Measurements from ENCODE around the gene SLX4IP.

SLX4IP gene

DNA sequence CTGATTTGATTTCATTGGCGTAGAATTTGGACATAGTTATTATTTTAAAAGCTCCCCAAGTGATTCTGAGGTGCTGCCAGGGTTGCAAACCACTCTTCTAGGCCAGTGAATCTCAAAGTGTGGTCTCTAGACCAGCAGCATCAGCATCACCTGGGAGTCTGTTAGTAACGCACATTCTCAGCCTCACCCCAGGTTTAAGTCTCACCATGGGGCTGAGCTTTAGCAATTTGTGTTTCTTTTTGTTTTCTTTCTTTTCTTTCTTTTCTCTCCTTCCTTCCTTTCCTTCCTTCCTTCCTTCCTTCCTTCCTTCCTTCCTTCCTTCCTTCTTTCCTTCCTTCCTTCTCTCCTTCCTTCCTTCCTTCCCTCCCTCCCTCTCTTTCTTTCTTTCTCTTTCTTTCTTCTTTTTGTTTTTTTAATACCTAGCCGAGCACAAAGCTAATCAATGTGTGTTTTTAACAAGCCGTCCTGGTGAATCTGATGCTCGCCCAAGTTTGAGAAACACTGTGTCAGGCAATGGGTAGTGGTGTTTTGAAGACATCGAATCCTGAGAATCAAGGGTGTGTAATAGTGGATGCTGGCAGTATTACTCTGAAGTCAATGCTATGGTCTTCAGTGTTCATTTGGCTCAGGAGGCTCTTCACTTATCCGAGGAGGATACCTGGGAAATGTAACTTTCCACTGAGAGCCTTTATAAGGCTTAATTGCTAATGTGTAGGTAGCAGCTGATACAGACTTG is 104.9 kb downstream of the SLX4IP start:
- H3K36me3 ChIP-seq (ENCODE audit: control insufficient read depth, insufficient read depth, low read length), result no peaks in the 10 kb centered on the region
- H3K27ac ChIP-seq (ENCODE audit: low read depth, low read length), result no peak overlapping the region
- no peak overlapping the region for H3K4me3 ChIP-seq (ENCODE audit: low read length)
- H3K4me1 ChIP-seq (ENCODE audit: control insufficient read depth, insufficient read depth, low read length), result no peaks in the 10 kb centered on the region
- H3K27me3 ChIP-seq (ENCODE audit: control insufficient read depth, insufficient read depth, low read length), result no peaks in the 10 kb centered on the region
- H3K9ac ChIP-seq (ENCODE audit: low read length), result no peak overlapping the region

DNA sequence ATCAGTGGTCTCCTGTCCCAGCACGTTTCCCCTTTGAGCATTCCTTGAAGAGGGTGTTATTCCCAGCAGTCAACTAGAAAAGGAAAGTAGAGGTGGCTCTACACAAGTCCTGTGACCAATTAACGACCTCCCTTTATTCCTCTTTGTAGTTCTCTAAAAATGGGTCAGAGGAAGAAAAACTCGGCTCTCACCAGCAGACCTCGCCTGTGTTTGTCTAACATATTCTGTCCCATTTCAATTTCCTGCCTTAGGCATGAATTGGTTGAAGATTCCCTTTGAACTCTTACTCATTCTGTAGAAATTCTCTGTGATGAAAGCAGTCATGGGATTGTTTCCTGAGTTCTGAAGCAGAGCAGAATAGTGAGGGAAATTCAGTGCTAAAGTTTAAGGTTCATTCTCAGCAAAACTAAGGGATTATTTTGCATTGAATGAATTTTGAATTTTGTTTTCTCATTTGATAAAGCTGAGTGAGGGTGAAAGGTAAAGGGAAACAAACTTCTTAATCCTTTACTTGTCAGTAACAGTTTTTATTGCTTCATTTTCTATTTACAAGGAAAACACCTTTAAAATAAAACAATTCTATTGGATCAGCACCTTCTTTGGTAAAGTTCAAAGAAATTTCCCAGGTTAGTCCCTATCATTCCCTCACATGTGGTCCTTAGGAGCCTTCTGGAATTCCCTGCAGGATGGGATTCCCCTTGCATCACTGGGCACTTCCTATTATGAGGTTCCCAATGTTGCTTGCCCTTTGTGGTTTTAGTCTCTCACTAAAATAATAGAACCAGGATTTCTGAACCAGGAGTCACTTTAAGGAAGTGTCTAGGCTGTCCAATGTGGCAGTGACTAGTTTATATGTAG is 105.8 kb downstream of the SLX4IP start:
- no peaks in the 10 kb centered on the region for H3K27me3 ChIP-seq (ENCODE audit: control insufficient read depth, insufficient read depth, low read length)
- H3K27ac ChIP-seq (ENCODE audit: low read depth, low read length), result no peak overlapping the region
- no peaks in the 10 kb centered on the region for H3K4me1 ChIP-seq (ENCODE audit: control insufficient read depth, insufficient read depth, low read length)
- no peak overlapping the region for H3K9ac ChIP-seq (ENCODE audit: low read length)
- H3K4me3 ChIP-seq (ENCODE audit: low read length), result no peak overlapping the region
- H3K36me3 ChIP-seq (ENCODE audit: control insufficient read depth, insufficient read depth, low read length), result no peaks in the 10 kb centered on the region

DNA sequence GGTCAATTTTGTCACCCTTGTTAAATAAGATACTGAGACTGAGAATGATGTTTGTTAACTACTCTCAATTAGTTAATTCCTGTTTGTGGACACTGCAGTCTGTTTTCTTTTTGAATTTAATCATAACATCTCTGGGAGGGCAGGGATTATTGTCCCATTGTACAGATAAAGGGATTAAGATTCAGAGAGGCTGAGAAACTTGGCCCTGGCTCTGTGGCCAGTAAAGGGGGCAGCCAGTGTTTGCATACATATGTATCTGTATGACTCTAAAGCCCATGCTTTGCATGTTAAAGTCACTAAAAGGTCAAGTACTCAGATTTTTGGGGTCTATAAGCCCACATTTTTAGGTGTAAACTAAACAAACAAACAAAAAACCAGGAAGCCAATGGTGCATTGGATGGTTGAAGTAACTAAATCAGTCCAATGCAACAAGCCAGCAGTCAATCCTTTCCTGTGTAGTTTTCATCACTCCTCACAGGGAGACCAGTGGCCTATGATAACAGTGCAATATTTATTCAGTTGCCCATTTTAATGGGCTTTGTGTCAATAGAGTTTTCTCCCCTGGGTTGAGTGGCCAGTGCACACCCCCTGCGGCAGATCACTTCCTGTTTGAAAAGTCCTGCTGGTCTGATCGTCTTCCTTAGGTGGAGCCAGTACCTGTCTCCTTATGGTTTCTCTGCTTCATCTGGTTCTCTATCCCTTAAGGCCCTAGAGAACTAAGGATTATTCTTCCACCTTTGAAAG is 106.7 kb downstream of the SLX4IP start:
- H3K27me3 ChIP-seq (ENCODE audit: control insufficient read depth, insufficient read depth, low read length), result no peaks in the 10 kb centered on the region
- no peaks in the 10 kb centered on the region for H3K4me1 ChIP-seq (ENCODE audit: control insufficient read depth, insufficient read depth, low read length)
- no peak overlapping the region for H3K4me3 ChIP-seq (ENCODE audit: low read length)
- no peak overlapping the region for H3K27ac ChIP-seq (ENCODE audit: low read depth, low read length)
- H3K9ac ChIP-seq (ENCODE audit: low read length), result no peak overlapping the region
- H3K36me3 ChIP-seq (ENCODE audit: control insufficient read depth, insufficient read depth, low read length), result no peaks in the 10 kb centered on the region

DNA sequence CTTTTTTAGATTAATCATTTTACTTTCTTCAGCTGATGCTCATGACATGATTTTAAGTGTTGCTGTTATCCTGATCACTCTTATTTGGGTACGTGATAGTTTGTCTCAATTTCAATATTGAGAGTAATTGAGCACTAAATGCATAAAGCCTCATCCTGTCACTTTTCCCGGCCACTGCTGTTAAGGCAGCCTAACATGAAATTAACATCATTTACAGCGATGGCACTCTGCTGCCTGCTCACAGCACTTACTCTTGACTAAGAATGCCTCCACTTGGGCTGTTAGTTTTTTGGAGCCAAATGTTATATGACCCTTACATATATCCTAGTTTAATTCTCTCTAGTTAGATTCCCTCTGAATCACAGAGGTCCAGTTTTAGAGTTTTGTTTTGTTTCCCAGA is 107.3 kb downstream of the SLX4IP start:
- Histone ChIP-seq H3K36me3 (ENCODE audit: control insufficient read depth, insufficient read depth, low read length) (no peaks in the 10 kb centered on the region), H3K4me3 (ENCODE audit: low read length) (no peak overlapping the region)

DNA sequence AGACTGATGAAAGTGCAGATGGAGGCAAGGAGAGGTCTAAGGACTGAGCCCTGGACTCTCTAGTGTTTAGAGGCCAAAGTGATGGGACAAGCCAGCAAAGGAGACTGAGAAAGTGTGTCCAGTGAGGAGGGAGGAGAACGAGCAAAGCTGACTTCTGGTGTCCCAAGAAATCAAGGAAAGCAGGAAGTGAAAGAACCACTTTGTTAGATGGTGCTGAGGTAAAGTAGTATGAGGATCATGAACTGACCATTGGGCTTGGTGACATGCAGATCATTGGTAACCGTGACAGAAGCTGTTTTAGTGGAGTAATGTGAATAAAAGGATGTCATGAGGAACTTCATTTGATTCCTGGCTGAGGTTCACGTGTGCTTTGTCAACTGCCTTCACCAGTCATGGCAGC is 108.4 kb downstream of the SLX4IP start:
- Histone ChIP-seq H3K4me3 (ENCODE audit: low read length) (no peak overlapping the region), H3K4me1 (ENCODE audit: control insufficient read depth, insufficient read depth, low read length) (no peaks in the 10 kb centered on the region), H3K27ac (ENCODE audit: low read depth, low read length) (no peak overlapping the region), H3K36me3 (ENCODE audit: control insufficient read depth, insufficient read depth, low read length) (no peaks in the 10 kb centered on the region), H3K9ac (ENCODE audit: low read length) (no peak overlapping the region), H3K27me3 (ENCODE audit: control insufficient read depth, insufficient read depth, low read length) (no peaks in the 10 kb centered on the region)

More for the DNA sequence above, 107.3 kb downstream of the SLX4IP start:
- Histone ChIP-seq H3K27ac (ENCODE audit: low read depth, low read length) (no peak overlapping the region), H3K9ac (ENCODE audit: low read length) (no peak overlapping the region), H3K4me1 (ENCODE audit: control insufficient read depth, insufficient read depth, low read length) (no peaks in the 10 kb centered on the region), H3K27me3 (ENCODE audit: control insufficient read depth, insufficient read depth, low read length) (no peaks in the 10 kb centered on the region)

DNA sequence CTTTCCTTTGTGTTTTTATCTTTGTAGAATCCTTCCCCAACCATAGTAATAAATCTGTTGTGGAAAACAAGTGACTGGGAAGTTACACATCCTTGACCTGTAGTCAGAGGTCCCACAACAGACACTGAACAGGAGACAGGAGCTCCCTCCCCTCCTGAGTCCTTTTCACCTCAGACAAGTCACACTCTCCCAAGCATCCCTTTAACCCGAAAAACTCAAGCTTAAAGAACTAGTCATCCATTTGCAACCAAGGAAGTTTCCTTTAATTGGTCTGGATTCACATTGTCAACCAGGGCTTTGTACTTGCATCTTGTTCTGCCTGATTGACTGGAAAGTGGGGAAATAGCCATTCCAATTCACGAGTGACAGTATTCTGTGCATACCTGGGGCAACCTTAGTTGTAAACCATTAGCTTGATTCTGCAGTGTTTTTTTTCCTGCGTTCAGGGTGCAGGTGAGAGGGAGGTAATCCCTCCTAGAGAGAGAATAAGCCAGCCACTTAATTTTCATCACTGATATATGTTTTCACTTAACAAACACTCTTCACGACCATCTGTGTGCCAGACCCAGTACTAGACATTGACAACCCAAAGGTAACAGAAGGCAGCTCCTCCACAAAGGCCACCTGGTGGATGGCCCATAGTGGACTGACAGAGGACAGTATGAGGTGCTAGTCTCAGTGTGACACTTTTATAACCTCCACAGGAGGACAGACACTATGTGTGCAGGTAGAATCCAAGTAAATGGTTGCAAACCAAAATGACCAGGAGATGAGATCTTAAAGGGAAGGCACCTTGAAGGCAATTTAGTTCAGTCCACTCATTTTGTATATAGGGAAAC is 112.4 kb downstream of the SLX4IP start:
- Histone ChIP-seq H3K9ac (ENCODE audit: low read length) (no peak overlapping the region), H3K27ac (ENCODE audit: low read depth, low read length) (no peak overlapping the region), H3K4me3 (ENCODE audit: low read length) (no peak overlapping the region), H3K4me1 (ENCODE audit: control insufficient read depth, insufficient read depth, low read length) (no peaks in the 10 kb centered on the region), H3K36me3 (ENCODE audit: control insufficient read depth, insufficient read depth, low read length) (no peaks in the 10 kb centered on the region), H3K27me3 (ENCODE audit: control insufficient read depth, insufficient read depth, low read length) (no peaks in the 10 kb centered on the region)

DNA sequence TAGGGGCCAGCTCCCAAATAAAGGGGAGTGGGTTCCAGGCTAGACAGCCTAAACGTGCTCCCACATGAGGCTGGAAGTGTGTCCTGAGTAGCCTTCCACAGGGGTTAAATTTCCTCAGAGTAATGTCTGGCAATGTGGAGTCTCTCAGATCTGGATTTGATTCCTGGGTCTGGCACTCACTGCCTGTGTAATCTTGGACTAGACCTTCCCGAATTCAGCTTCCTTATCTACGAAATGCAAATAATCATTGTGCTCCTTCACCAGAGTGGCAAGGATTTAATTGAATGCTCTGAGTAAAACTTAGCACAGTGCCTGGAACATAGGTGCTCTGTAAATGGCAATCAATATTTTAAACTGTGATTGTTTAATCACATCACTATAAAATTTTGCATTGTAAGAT is 114.4 kb downstream of the SLX4IP start:
- H3K9ac ChIP-seq (ENCODE audit: low read length), result no peak overlapping the region
- H3K36me3 ChIP-seq (ENCODE audit: control insufficient read depth, insufficient read depth, low read length), result no peaks in the 10 kb centered on the region
- H3K4me3 ChIP-seq (ENCODE audit: low read length), result no peak overlapping the region
- H3K4me1 ChIP-seq (ENCODE audit: control insufficient read depth, insufficient read depth, low read length), result no peaks in the 10 kb centered on the region
- H3K27ac ChIP-seq (ENCODE audit: low read depth, low read length), result no peak overlapping the region
- H3K27me3 ChIP-seq (ENCODE audit: control insufficient read depth, insufficient read depth, low read length), result no peaks in the 10 kb centered on the region

DNA sequence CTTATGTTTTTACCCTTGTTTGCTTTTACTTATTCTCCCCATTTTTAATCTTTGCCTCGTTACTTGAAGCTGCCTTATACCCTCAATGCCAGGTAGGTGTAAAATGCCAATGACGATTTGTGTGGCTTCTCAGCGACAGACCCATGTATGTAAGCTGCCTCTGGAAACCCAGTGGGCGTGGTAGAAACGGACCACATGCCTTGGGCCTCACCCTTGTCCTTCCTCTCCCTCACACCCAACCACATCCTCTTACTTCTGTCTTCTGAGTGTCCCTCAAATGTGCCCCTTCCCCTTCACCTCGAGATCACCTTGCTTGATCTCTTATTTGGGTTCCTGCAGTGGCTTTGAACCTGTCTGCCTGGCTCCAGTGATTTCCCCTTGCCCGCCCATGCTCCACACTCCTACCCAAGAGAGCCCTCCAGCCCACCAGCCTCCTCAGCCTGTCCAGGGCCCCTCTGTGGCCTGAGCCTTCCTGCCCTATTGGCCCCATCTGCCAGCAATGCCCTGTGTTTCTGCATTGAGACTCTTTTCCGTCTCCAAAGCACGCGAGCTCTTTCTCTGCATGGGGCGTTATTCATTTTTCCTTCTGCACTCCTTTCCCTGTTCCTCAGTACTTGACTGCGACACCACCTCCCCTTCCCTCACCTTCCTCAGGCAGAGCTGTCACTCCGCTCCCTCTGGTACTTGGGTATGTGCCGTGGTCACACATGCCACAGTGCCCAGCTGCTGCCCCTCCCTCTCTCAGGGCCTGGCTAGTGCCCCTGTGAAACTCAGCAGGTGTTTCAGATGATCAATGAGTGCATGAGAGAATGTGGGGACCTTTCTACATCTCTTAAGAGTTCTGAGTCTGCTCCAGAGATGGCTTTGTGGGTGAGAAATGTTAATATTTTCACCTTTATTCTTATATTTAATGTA is 115.4 kb downstream of the SLX4IP start:
- H3K36me3 ChIP-seq (ENCODE audit: control insufficient read depth, insufficient read depth, low read length), result no peaks in the 10 kb centered on the region
- no peak overlapping the region for H3K9ac ChIP-seq (ENCODE audit: low read length)
- no peak overlapping the region for H3K27ac ChIP-seq (ENCODE audit: low read depth, low read length)
- H3K27me3 ChIP-seq (ENCODE audit: control insufficient read depth, insufficient read depth, low read length), result no peaks in the 10 kb centered on the region
- H3K4me1 ChIP-seq (ENCODE audit: control insufficient read depth, insufficient read depth, low read length), result no peaks in the 10 kb centered on the region
- no peak overlapping the region for H3K4me3 ChIP-seq (ENCODE audit: low read length)

DNA sequence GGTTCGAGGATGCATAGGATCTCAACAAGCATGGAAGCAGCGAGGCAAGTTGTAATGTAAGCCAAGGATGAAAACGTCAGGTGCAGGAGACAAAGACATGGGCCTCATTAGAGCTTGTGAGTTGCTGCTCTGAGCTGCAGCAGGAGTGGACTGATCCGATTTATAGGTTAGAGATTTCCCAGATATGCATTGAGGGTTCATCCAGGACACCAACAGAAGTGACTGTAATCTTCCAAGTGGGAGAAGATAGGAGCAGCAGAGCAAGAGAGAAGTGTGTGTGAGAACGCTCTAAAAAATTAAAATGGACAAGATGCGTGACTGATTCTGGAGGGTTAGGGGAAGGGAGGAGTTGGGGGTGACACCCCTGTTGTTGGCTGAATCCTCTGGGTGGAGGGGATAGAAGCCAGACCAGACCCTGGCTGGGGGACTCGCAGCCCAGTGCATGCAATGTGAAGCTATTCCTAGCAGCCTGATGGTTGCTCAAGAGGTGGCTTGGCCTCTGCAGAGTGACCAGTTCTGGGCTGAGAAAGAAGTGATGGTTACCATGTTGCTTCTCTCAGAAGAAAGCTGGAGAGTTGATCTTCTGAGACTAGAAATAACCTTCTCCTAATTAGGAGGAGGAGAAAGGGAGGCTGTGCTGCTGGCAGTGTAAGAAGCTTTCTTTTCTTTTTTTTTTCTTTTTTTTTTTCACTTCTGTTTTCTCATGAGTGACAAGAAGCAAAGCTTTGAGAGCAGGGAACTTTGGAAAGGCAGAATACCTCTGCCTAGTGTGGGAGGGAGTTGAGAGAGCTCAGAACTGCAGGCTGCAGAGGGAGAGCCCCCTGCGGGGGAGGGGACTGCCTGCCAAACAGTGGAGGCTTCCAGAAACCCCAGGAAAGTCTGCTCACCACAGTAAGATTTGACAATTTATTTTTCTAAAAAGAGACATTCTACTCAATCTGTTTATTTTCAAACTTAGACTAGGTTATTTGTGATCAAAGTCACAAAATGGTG is 116.9 kb downstream of the SLX4IP start:
- no peak overlapping the region for H3K4me3 ChIP-seq (ENCODE audit: low read length)
- H3K4me1 ChIP-seq (ENCODE audit: control insufficient read depth, insufficient read depth, low read length), result no peaks in the 10 kb centered on the region
- H3K9ac ChIP-seq (ENCODE audit: low read length), result no peak overlapping the region
- no peaks in the 10 kb centered on the region for H3K27me3 ChIP-seq (ENCODE audit: control insufficient read depth, insufficient read depth, low read length)
- H3K36me3 ChIP-seq (ENCODE audit: control insufficient read depth, insufficient read depth, low read length), result no peaks in the 10 kb centered on the region
- no peak overlapping the region for H3K27ac ChIP-seq (ENCODE audit: low read depth, low read length)

DNA sequence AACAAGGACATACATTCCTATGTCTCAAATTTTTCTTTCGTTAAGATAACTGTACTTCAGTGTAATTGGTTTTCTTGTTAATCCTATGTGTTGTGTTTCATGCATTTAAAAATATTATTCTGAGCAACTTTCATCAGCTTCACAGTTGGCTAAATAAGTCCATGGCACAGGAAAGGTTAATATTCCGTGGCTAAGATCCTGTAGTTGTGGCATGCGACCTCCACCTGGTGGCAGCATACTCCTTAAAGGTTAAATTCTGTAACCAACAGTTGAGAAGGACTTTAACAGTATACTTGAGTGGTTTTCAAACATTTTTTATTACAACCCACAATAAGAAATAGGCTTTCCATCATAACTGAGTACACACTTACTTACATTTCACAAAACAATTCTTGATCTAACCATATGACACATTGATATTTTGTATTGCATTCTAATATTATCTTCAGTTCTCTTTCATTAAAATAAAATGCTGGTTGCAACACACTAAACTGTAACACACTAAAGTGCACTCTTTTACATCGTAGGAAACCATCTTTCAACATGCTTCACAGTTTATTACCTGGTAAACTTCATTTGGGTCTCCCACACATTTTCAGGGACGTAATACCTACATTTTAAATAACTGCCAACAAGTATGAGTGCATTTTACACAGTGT is 118.3 kb downstream of the SLX4IP start:
- H3K36me3 ChIP-seq (ENCODE audit: control insufficient read depth, insufficient read depth, low read length), result no peaks in the 10 kb centered on the region

More for the DNA sequence above, 118.3 kb downstream of the SLX4IP start:
- Histone ChIP-seq H3K9ac (ENCODE audit: low read length) (no peak overlapping the region), H3K4me3 (ENCODE audit: low read length) (no peak overlapping the region), H3K27ac (ENCODE audit: low read depth, low read length) (no peak overlapping the region), H3K4me1 (ENCODE audit: control insufficient read depth, insufficient read depth, low read length) (no peaks in the 10 kb centered on the region), H3K27me3 (ENCODE audit: control insufficient read depth, insufficient read depth, low read length) (no peaks in the 10 kb centered on the region)

All from rectal smooth muscle tissue (tissue), 1 donor.